ENCODE measurements around the gene LIN7C.
A peak's percentile ranks its signal among the peaks of the same experiment; 100 is the strongest.

The LIN7C gene

GRCh38 chr11:27467181-27467913 lies 39.2 kb downstream of the LIN7C start:
- H3K4me3 ChIP-seq: no peak overlapping the region
- no peak overlapping the region for H3K27ac ChIP-seq
- TF ChIP-seq, protein P1, sequence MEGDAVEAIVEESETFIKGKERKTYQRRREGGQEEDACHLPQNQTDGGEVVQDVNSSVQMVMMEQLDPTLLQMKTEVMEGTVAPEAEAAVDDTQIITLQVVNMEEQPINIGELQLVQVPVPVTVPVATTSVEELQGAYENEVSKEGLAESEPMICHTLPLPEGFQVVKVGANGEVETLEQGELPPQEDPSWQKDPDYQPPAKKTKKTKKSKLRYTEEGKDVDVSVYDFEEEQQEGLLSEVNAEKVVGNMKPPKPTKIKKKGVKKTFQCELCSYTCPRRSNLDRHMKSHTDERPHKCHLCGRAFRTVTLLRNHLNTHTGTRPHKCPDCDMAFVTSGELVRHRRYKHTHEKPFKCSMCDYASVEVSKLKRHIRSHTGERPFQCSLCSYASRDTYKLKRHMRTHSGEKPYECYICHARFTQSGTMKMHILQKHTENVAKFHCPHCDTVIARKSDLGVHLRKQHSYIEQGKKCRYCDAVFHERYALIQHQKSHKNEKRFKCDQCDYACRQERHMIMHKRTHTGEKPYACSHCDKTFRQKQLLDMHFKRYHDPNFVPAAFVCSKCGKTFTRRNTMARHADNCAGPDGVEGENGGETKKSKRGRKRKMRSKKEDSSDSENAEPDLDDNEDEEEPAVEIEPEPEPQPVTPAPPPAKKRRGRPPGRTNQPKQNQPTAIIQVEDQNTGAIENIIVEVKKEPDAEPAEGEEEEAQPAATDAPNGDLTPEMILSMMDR (IDR thresholded peaks at IDR 0.05): no peak
- DNase-seq (ENCODE audit: low spot score): no peak

- DNase-seq (ENCODE audit: low spot score): no peak
- H3K4me3 ChIP-seq: no peak overlapping the region
- H3K27ac ChIP-seq: no peak overlapping the region
- TF ChIP-seq, protein P1 (IDR thresholded peaks at IDR 0.05): no peak
Measured at GRCh38 chr11:27466363-27466762, 40.2 kb downstream of the LIN7C start.

DNA sequence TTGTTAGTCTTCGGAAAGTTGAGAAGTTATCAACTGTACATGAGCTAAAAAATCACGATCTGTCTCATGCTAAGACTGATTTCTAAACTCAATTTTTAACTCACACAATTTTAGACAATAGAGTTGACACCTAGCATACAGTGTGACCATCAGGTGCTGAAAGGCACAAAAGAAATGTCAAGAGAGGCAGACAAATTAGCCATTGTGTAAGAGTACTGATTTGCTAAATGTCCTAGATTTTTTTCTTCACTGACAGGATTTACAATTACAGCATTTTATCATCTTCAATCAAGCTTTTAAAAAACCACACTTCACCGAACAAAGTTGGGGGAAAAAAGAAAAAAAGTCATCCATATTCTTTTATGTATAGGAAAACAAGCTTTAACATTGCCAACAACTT lies 40.9 kb downstream of the LIN7C start:
- no peak overlapping the region for H3K27ac ChIP-seq
- no peak overlapping the region for H3K4me3 ChIP-seq
- TF ChIP-seq, protein P1 (IDR thresholded peaks at IDR 0.05): no peak
- no peak for DNase-seq (ENCODE audit: low spot score)

DNA sequence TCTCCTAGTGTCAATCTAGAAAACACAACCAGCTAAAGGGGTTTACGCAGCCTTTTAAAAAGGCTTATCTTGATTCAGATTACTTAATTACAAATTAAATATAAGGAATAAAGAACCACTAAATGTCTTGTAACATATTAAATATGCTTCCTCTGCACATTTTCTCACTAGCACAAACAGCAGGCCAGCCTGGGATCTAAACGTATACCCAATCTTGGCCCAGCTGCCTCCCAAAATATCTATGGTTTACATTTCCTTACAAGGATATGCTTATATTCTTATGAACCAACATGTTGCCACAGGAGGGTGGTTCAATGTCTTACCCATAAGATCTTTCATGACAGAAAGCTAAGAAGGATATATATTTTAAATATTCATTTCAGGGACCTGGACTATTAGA lies 41.7 kb downstream of the LIN7C start:
- DNase-seq (ENCODE audit: low spot score): no peak
- H3K4me3 ChIP-seq: peak overlapping the region; percentile 1

DNA sequence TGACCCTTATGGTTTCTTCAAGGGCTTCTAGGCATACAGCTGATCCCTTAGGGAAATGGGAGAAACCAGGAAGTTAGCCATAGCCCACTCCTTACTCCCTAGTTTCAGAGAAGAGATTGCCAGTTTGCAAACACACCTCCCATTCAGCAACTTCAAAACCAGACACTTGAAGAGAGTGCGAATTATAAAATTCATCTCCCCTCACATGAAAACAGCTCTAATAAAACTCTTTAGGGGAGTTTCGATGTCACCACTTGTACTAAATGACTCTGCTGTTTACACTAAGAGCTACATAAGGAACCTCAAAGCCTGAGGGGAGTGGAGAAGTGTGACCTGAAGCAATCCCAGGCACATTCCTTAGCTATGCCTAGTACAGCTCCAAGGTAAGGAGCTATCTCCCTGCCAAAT lies 42.3 kb downstream of the LIN7C start:
- no peak for DNase-seq (ENCODE audit: low spot score)
- Histone ChIP-seq H3K27ac (peak overlapping the region in 1 of 2 donors; percentile 38), H3K4me3 (peak overlapping the region; percentile 1)
- TF ChIP-seq, protein P1 (IDR thresholded peaks at IDR 0.05): no peak

More for the DNA sequence above, 41.7 kb downstream of the LIN7C start:
- no peak overlapping the region for H3K27ac ChIP-seq
- TF ChIP-seq, protein P1 (IDR thresholded peaks at IDR 0.05): no peak

- no peak overlapping the region for H3K4me3 ChIP-seq
- TF ChIP-seq, protein P1 (IDR thresholded peaks at IDR 0.05): no peak
- no peak overlapping the region for H3K27ac ChIP-seq
- DNase-seq (ENCODE audit: low spot score): no peak
Measured at GRCh38 chr11:27462543-27462942, 44.0 kb downstream of the LIN7C start.

Measured in coronary artery (tissue), 2 donors.